DOHH2 (cell line): ENCODE results near the gene MOB1A.

Source experiments
- H3F3A ChIP-seq: fragments of 200-600 bp; sonication (generic), shearing (Covaris generic); 2 replicates; pipeline ENCODE4 v1.6.0; 2016; ENCODE audit warnings: antibody characterized with exemption, mild to moderate bottlenecking; ENCODE audit not compliant: control insufficient read depth, insufficient read depth
- H3K27ac ChIP-seq: fragments of 200-600 bp; sonication (generic); 2 replicates; pipeline ENCODE4 v1.5.1; 2014; ENCODE audit warnings: low read depth, mild to moderate bottlenecking, low read length, moderate library complexity
- H3K27me3 ChIP-seq: fragments of 200-600 bp; sonication (generic); 2 replicates; pipeline ENCODE4 v1.6.1; 2014; ENCODE audit warnings: mild to moderate bottlenecking, low read length, mixed read lengths; ENCODE audit not compliant: control insufficient read depth
- H3K36me3 ChIP-seq: fragments of 200-600 bp; sonication (generic); 2 replicates; pipeline ENCODE4 v1.6.1; 2014; ENCODE audit warnings: mild to moderate bottlenecking, low read length, moderate library complexity, mixed read lengths; ENCODE audit not compliant: control insufficient read depth
- H3K4me1 ChIP-seq: fragments of 200-600 bp; sonication (generic); 2 replicates; pipeline ENCODE4 v1.6.1; 2014; ENCODE audit warnings: mild to moderate bottlenecking, low read length, mixed read lengths; ENCODE audit not compliant: control insufficient read depth
- H3K4me2 ChIP-seq: fragments of 200-600 bp; sonication (generic); 2 replicates; pipeline ENCODE4 v1.6.0; 2014; ENCODE audit warnings: mild to moderate bottlenecking, low read length, moderate library complexity
- H3K4me3 ChIP-seq: fragments of 200-600 bp; sonication (generic); 2 replicates; pipeline ENCODE4 v1.5.1; 2014; ENCODE audit warnings: mild to moderate bottlenecking, low read length, mixed read lengths
- H3K79me2 ChIP-seq: fragments of 200-600 bp; sonication (generic); 2 replicates; pipeline ENCODE4 v1.6.1; 2014; ENCODE audit warnings: mild to moderate bottlenecking, low read length, mixed read lengths; ENCODE audit not compliant: control insufficient read depth
- H3K9me2 ChIP-seq: fragments of 200-600 bp; sonication (generic); replicated peaks from 2 replicates; pipeline ENCODE4 v1.6.1; 2014; ENCODE audit warnings: mild to moderate bottlenecking, low read length, mixed read lengths; ENCODE audit not compliant: control insufficient read depth
- H3K9me3 ChIP-seq: fragments of 200-600 bp; sonication (generic); 2 replicates; pipeline ENCODE4 v1.6.1; 2014; ENCODE audit warnings: antibody characterized with exemption, low read length, mixed read lengths; ENCODE audit not compliant: control insufficient read depth, insufficient read depth
- H4K20me1 ChIP-seq: fragments of 200-600 bp; sonication (generic); 2 replicates; pipeline ENCODE4 v1.6.0; 2014; ENCODE audit warnings: low read depth, mild to moderate bottlenecking, antibody characterized with exemption, low read length, moderate library complexity; ENCODE audit not compliant: control insufficient read depth, insufficient read depth
- CTCF ChIP-seq: fragments of 200-600 bp; sonication (generic); IDR thresholded peaks from one replicate; pipeline ENCODE4 v1.5.1; 2014; ENCODE audit warnings: antibody characterized with exemption, mild to moderate bottlenecking, low read depth, low read length; ENCODE audit not compliant: poor library complexity, severe bottlenecking
- EZH2phosphoT487 ChIP-seq: fragments of 200-600 bp; sonication (generic); IDR thresholded peaks from 2 replicates; pipeline ENCODE4 v1.6.1; 2017; ENCODE audit warnings: borderline replicate concordance, mild to moderate bottlenecking, antibody characterized with exemption, low read length, moderate library complexity, mixed read lengths

The MOB1A gene

DNA sequence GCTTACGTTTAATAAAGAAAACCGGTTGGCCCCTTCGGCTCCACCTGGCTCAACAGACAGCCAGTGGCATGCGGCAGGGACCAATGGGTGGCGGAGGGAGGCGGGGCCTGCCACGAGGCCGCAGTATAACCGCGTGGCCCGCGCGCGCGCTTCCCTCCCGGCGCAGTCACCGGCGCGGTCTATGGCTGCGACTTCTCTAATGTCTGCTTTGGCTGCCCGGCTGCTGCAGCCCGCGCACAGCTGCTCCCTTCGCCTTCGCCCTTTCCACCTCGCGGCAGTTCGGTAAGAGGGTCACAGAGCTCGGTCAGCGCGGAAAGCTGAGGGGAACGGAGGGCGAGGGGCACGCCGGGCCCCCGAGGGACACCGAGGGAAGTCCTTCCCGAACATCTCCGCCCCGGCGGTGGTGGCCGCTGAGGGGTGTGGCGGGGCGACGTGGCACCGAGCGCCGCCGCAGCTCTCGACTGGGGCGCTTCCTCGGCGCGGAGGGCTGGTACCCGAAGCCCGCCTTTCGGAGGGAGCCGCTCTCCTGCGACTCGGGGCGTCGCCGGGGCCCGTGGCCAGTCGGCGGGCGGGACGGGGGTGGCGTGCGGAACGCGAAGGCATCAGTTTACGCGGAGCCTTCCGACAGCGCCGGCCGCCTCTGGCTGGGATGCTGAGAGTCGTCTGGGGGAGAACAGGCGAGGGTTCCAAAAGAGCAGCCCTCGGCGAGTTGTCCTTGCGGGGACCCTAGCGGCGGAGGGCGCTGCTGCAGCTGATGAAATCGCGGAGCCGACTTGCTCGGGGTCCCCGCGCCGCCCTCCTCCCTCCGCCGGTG lies 20.0 kb upstream of the MOB1A start, which contains the start of gene MTHFD2:
Gene MTHFD2 (plus strand): TSS at position 155 of the 814 bp plus-strand sequence. CDS start 27 bp downstream, at position 182.
- Histone ChIP-seq H3K27me3 (no peaks in the 10 kb centered on the region), H3K79me2 (peaks cover 60% of the 10 kb centered on the region), H3K4me1 (peaks cover 41% of the 10 kb centered on the region), H3K4me3 (peak within 1 kb of the TSS; percentile 92), H3F3A (peaks cover 6% of the 10 kb centered on the region), H3K27ac (peak within 1 kb of the TSS; percentile 81), H3K4me2 (peak within 1 kb of the TSS; percentile 95), H3K9me2 (no peaks in the 10 kb centered on the region), H4K20me1 (peaks cover 32% of the 10 kb centered on the region), H3K9me3 (no peaks in the 10 kb centered on the region), H3K36me3 (peaks cover 49% of the 10 kb centered on the region)
- TF ChIP-seq EZH2phosphoT487 (no peak), CTCF (peak; percentile 75)

- H3K79me2 ChIP-seq: peaks cover 54% of the 10 kb centered on the region
- no peaks in the 10 kb centered on the region for H3K27me3 ChIP-seq
- H3K36me3 ChIP-seq: peaks cover 45% of the 10 kb centered on the region
- H3K9me2 ChIP-seq: no peaks in the 10 kb centered on the region
- H3F3A ChIP-seq: peaks cover 6% of the 10 kb centered on the region
- H3K27ac ChIP-seq: peak overlapping the region; percentile 24; the same call in 1 of the 2 replicates
- no peak for TF ChIP-seq EZH2phosphoT487
- no peak for TF ChIP-seq CTCF
- peaks cover 31% of the 10 kb centered on the region for H4K20me1 ChIP-seq
- no peaks in the 10 kb centered on the region for H3K9me3 ChIP-seq
- peaks cover 41% of the 10 kb centered on the region for H3K4me1 ChIP-seq
- peak overlapping the region; percentile 95 for H3K4me2 ChIP-seq
- H3K4me3 ChIP-seq: peak overlapping the region; percentile 92
Observed at GRCh38 chr2:74198023-74198460, 19.4 kb upstream of the MOB1A start.

- no peaks in the 10 kb centered on the region for H3K9me3 ChIP-seq
- H3K4me2 ChIP-seq: 0 out of 2 replicates have a peak overlapping the region, but pooled peaks have one; percentile 10
- H3K79me2 ChIP-seq: peaks cover 44% of the 10 kb centered on the region
- H3K9me2 ChIP-seq: no peaks in the 10 kb centered on the region
- peaks cover 26% of the 10 kb centered on the region for H4K20me1 ChIP-seq
- H3K4me1 ChIP-seq: peaks cover 42% of the 10 kb centered on the region
- H3K36me3 ChIP-seq: peaks cover 35% of the 10 kb centered on the region
- H3K27ac ChIP-seq: no peak overlapping the region
- TF ChIP-seq CTCF: no peak
- no peak for TF ChIP-seq EZH2phosphoT487
- H3K27me3 ChIP-seq: no peaks in the 10 kb centered on the region
- peaks cover 6% of the 10 kb centered on the region for H3F3A ChIP-seq
- no peak overlapping the region for H3K4me3 ChIP-seq
Observed at GRCh38 chr2:74197049-74197448, 18.4 kb upstream of the MOB1A start.
